ENCODE measurements around the gene SLC5A1. TPM values are rescaled to one million over a fixed set of nuclear protein-coding genes. Genes with fewer than 3 reads are reported as not detected.

Gene SLC5A1
- total RNA-seq, 1 experiment from 2014 or later = not detected

DNA sequence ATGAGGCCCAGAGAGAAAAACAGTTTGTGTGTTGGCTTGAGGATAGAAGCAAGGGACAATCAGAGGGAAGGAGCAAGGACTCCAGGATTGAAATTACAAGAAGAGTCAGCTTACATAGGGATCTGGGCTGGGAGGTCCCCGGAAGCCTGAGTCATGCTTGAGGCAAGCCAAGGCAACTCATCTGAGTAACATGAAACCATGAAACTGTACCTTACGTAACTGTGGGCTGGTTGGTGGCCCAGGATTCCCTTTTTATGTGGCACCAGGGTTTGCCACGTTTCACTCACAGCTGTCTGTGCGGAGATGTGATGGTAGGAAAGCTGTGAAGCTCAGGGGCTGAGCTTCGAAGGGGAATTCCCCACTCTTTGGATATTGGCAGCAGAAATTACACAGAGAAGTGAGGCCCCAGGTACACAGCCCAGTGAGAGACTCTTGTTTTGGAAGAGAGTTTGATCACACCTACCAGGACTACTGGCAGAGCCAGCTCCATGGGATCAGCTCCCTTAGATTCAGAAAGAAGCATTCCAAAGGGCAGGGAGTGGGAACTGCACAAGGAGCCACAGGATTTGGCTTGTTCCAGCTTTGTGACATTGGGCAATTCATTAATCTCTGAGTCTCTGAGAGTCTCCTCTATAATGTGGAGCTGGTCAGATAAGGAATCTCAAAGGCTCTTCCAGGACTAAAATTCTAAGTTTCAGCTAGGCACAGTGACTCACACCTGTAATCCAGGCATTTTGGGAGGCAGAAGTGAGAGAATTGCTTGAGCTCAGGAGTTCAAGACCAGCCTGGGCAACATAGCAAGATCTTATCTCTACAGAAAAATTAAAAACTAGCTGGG lies 7.8 kb downstream of the SLC5A1 start:
- DNase-seq (ENCODE audit: low read depth) = peak; percentile 82

GRCh38 chr22:32052244-32052643 lies 9.2 kb downstream of the SLC5A1 start:
- no peak for DNase-seq (ENCODE audit: low read depth)

DNA sequence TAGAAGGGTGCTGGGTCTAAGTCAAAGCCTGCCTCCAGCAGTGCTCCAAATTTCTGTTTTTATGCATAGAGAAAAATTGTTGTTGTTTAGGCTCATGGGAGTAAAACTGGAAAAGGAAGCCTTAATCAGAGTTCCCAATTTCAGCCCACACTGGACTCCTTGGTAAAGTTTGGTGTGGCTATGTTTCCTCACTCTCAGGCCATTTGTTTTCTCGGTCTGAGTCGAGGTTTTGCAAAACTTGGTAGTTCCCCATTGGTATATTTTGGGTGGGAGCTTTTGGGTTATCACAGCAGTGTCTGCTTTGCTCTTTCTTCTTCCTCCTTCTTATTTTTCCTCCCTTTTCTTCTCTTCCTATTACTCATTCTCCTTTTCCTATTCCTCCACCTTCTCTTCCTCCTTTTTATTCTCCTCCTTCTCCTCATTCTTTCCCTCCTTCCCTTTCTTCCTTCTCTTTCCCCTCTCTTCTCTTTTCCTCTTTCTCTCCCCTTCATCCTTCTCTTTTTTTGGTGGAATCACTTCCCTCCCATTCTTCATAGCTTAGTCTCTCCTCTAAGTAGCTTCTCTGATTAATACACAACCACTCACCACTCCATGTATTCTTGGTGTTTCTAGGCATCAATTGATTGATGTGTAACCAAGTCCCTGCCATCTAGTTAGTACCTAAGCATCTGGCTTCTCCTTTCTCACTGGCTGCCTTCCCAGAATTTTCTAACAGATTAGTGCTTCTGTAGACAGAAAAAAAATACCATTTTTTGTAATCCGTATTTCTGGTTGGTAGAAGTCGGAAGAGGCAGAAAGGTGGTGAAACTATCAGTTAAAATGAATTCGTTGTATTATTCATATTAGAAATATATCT lies 10.1 kb downstream of the SLC5A1 start:
- no peak for DNase-seq (ENCODE audit: low read depth)

DNA sequence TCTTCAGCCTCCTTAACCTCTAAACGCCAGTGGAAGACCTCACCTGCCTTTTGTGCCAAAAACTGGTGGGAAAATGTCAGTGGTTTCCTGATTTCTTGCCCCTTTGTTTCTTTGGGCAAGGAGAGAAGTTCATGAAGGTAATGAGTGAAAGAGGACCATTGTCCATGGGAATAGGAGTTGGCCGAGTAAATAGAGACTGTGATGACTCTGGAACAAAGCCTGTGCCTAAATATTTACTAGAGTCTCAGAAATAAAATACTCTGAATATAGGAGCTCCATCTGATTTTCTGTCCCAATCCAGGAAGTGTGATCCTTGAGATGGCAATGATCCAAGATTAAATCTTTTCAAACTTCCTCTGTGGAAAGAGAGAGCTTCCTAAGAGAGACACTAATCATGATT lies 12.0 kb downstream of the SLC5A1 start:
- no peak for DNase-seq (ENCODE audit: low read depth)

- peak; percentile 6 for DNase-seq (ENCODE audit: low read depth)
Observed at GRCh38 chr22:32058656-32059260, 15.7 kb downstream of the SLC5A1 start.

DNA sequence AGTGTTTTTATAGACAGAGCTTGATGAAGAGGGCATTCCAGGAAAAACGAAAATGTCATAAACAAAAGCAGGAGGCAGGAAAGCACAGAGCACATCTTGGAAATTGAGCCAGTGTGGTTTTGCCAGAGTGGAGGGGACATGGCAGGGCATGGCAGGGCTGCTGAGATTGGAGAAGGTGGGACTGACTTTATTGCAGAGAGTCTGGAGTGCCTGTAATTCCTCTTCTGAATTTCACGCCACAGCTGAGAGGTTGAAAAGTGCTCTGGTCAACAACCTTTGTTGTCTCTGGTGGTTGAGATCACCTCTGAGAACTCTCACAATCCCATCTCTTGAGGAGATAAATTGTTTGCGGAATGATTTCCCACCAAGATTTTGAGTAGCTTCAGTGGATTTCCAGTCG lies 16.4 kb downstream of the SLC5A1 start:
- DNase-seq (ENCODE audit: low read depth) = no peak

DNA sequence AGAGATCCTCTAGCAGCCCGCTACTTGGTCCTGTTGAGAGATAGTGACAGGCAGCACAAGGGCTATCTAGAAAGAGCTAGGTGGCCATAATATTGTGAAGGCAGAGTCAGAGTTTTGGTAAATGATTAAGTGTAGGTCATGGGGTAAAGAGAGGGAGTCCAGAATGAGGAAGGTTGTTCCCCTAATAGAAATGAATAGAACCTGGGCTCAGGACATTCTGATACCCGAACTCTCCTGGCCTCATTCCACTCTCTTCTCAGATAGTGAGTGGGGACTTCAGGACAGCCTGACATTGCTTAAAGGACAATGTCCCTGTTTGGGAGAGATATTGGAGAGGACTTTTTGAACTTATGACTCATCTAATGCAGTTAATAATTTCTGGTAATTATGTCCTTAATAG lies 20.6 kb downstream of the SLC5A1 start:
- no peak for DNase-seq (ENCODE audit: low read depth)

GRCh38 chr22:32066820-32067219 lies 23.8 kb downstream of the SLC5A1 start:
- DNase-seq (ENCODE audit: low read depth) = no peak

- DNase-seq (ENCODE audit: low read depth) = no peak
Observed at GRCh38 chr22:32067613-32068012, 24.6 kb downstream of the SLC5A1 start.

- DNase-seq (ENCODE audit: low read depth) = no peak
Observed at GRCh38 chr22:32069579-32070372, 26.7 kb downstream of the SLC5A1 start.

GRCh38 chr22:32073262-32073661 lies 30.2 kb downstream of the SLC5A1 start:
- DNase-seq (ENCODE audit: low read depth) = no peak

- DNase-seq (ENCODE audit: low read depth) = no peak
Observed at GRCh38 chr22:32073823-32074380, 30.8 kb downstream of the SLC5A1 start.

GRCh38 chr22:32075997-32076760 lies 33.1 kb downstream of the SLC5A1 start:
- DNase-seq (ENCODE audit: low read depth) = no peak

- DNase-seq (ENCODE audit: low read depth) = no peak
Observed at GRCh38 chr22:32076761-32077084, 33.7 kb downstream of the SLC5A1 start.

- DNase-seq (ENCODE audit: low read depth) = no peak
Observed at GRCh38 chr22:32077151-32077550, 34.1 kb downstream of the SLC5A1 start.

- DNase-seq (ENCODE audit: low read depth) = peak; percentile 66
Observed at GRCh38 chr22:32079130-32080089, 36.3 kb downstream of the SLC5A1 start.

GRCh38 chr22:32080904-32081303 lies 37.8 kb downstream of the SLC5A1 start:
- DNase-seq (ENCODE audit: low read depth) = peak; percentile 50

DNA sequence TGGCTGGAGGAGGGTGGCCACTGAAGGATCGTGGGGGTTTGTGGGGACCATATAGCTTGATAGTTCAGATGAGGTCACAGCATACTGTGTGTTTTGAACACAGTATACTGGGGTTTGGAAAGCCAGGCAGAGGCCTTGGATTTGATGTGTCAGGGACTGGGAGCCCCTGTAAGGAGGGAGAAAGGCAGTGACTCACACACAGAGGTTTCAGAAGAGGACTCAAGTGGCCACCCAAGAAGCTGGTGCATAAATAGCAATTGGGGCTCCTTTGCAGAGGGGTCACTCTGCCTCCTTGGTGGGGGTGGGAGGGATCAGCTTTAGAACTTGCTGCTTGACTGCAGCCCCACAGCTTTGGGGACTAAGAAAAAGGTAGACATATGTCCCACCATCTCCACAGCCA lies 39.3 kb downstream of the SLC5A1 start:
- no peak for DNase-seq (ENCODE audit: low read depth)

DNA sequence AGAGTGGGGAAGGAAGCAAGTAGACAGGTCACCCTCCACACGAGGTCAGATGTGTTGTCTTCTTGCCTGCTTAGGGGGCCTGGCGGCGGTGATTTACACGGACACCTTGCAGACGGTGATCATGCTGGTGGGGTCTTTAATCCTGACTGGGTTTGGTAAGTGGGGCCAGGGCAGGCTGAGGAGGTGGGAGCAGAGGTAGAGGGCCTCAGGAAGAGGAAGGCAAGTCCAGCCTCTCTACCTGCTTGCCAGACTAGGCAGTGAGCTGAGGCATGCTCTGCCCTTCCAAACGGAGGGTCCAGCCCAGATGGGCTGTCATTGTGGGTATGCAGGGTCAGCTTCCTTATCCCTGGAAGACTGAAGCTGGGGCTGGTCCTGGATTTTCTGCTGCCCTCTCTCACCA lies 39.9 kb downstream of the SLC5A1 start:
- no peak for DNase-seq (ENCODE audit: low read depth)
